ENCODE data around the gene WEE1. TPM values are rescaled to one million over a fixed set of nuclear protein-coding genes. Genes with fewer than 3 reads are reported as not detected.

Gene WEE1
- total and polyA plus RNA-seq, 8 donors, result 2.6 to 10.7 (median 6.2) TPM

- WGBS, 2 donors, result 88 to 93% methylated on average over 5 of the region's 5 CpGs
- FAIRE-seq, result no peak
- no peak overlapping the region for H3K27ac ChIP-seq
Observed at GRCh38 chr11:9605742-9606141, 32.3 kb downstream of the WEE1 start.

GRCh38 chr11:9606809-9607510 is 33.5 kb downstream of the WEE1 start:
- H3K9me3 ChIP-seq, result no peaks in the 10 kb centered on the region
- TF ChIP-seq, protein P1, sequence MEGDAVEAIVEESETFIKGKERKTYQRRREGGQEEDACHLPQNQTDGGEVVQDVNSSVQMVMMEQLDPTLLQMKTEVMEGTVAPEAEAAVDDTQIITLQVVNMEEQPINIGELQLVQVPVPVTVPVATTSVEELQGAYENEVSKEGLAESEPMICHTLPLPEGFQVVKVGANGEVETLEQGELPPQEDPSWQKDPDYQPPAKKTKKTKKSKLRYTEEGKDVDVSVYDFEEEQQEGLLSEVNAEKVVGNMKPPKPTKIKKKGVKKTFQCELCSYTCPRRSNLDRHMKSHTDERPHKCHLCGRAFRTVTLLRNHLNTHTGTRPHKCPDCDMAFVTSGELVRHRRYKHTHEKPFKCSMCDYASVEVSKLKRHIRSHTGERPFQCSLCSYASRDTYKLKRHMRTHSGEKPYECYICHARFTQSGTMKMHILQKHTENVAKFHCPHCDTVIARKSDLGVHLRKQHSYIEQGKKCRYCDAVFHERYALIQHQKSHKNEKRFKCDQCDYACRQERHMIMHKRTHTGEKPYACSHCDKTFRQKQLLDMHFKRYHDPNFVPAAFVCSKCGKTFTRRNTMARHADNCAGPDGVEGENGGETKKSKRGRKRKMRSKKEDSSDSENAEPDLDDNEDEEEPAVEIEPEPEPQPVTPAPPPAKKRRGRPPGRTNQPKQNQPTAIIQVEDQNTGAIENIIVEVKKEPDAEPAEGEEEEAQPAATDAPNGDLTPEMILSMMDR (IDR thresholded peaks at IDR 0.05), result no peak
- no peaks in the 10 kb centered on the region for H3K27me3 ChIP-seq
- WGBS, 2 donors, result 79 to 83% methylated on average over 9 of the region's 9 CpGs
- no peak overlapping the region for H3K27ac ChIP-seq
- FAIRE-seq (no peak), ATAC-seq (no peak), DNase-seq (no peak)
- no peaks in the 10 kb centered on the region for H3K36me3 ChIP-seq
- no peaks in the 10 kb centered on the region for H3K4me1 ChIP-seq
- intact Hi-C loops (cut with DNase I), result no loop called here
- H3K4me3 ChIP-seq, result no peak overlapping the region

More at GRCh38 chr11:9605742-9606141, 32.3 kb downstream of the WEE1 start:
- intact Hi-C loops (cut with DNase I), result no loop called here
- Histone ChIP-seq H3K4me3 (no peak overlapping the region), H3K4me1 (no peaks in the 10 kb centered on the region), H3K27me3 (no peaks in the 10 kb centered on the region), H3K9me3 (no peaks in the 10 kb centered on the region), H3K36me3 (no peaks in the 10 kb centered on the region)
- no peak for DNase-seq
- TF ChIP-seq, protein P1 (IDR thresholded peaks at IDR 0.05), result no peak
- no peak for ATAC-seq

DNA sequence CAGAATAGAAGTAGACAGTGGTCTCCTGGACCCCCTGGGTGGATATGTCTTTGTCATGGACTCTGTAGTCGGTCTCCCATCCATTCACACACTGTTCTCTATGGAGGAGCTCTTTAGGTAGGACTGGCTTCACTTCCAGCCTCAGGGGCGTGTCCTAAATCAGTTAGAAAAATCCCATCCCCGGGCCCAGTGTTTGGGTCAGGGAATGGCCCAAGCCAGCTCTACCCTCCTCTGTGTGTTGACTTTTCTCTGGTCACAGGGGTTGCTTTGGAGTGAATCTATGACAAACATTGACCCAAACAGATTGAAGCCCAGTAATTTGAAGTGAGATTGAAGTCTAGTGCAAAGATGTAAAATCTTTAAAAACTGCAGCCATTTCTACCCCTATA is 34.0 kb downstream of the WEE1 start:
- 61 to 73% methylated on average over 3 of the region's 3 CpGs for WGBS, 2 donors
- Histone ChIP-seq H3K27ac (no peak overlapping the region), H3K4me1 (peaks cover 0 to under 1% (median 0%) of the 10 kb centered on the region in 3 donors), H3K9me3 (no peaks in the 10 kb centered on the region), H3K36me3 (no peaks in the 10 kb centered on the region), H3K4me3 (no peak overlapping the region), H3K27me3 (no peaks in the 10 kb centered on the region)
- intact Hi-C loops (cut with DNase I), result no loop called here
- TF ChIP-seq, protein P1 (IDR thresholded peaks at IDR 0.05), result no peak
- DNase-seq (no peak), FAIRE-seq (no peak), ATAC-seq (no peak)

GRCh38 chr11:9609002-9609759 is 35.7 kb downstream of the WEE1 start:
- TF ChIP-seq, protein P1 (IDR thresholded peaks at IDR 0.05), result no peak
- 87 to 96% methylated on average over 7 of the region's 7 CpGs for WGBS, 2 donors
- Histone ChIP-seq H3K4me3 (no peak overlapping the region), H3K9me3 (no peaks in the 10 kb centered on the region), H3K4me1 (peaks cover 0 to 5% (median 4%) of the 10 kb centered on the region in 3 donors), H3K27ac (no peak overlapping the region), H3K27me3 (no peaks in the 10 kb centered on the region), H3K36me3 (no peaks in the 10 kb centered on the region)
- FAIRE-seq (no peak), ATAC-seq (no peak), DNase-seq (no peak)
- intact Hi-C loops (cut with DNase I), result no loop called here
